Stromal cell of bone marrow (primary cell): Measurements from ENCODE around the gene PRRG2.
A peak's percentile ranks its signal among the peaks of the same experiment; 100 is the strongest.
"Not testable (repeated sequence)": the region's sequence is repeated elsewhere in the genome, so short reads cannot be mapped to it uniquely, and the experiment has no call there.

Source experiments
- DNase-seq: peaks from one replicate; pipeline ENCODE4 v3.0.0-alpha.2; 2012; ENCODE audit warnings: low read depth

Gene PRRG2

DNA sequence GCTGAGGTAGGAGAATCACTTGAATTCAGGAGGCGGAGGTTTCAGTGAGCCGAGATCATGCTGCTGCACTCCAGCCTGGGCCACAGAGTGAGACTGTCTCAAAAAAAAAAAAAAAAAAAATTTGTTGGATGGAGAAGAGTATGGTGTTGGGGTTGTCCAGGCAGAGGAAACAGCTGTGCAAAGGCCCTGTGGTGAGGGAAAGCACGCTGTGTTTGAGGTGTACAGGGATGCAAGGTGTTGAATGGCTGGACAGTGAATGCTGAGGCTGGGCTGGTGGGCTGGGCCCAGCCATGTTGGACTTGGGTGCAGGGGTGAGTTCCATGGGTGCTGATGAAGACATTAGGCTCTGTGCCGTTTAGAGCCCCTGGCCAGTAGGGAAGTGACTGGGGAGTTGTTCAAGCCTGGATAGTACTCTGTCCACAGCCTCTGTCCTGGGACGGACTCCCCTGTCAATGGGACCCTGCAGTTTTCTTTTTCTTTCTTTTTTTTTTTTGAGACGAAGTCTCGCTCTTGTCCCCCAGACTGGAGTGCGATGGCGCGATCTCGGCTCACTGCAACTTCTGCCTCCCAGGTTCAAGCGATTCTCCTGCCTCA, 28.5 kb downstream of the PRRG2 start:
- DNase-seq, result no peak

DNA sequence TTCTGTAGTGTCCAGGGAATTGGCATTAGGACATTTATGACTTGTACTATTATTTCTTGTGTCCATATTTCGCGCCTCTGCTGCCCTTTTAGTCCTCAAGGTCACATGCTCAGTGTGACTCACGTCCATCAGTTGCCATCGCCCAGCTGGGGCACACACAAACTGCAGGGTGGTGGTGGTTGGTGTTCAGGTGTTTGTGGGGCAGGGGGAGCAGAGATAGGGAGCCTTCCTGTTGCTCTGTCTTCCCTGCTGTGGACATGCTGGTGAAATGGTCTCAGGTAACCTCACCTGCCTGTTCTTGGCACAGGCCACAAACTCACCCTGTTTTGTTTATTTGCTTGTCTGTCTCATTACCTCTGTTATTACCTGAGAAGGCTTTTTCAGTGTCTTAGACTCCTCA, 32.3 kb downstream of the PRRG2 start:
- no peak for DNase-seq

DNA sequence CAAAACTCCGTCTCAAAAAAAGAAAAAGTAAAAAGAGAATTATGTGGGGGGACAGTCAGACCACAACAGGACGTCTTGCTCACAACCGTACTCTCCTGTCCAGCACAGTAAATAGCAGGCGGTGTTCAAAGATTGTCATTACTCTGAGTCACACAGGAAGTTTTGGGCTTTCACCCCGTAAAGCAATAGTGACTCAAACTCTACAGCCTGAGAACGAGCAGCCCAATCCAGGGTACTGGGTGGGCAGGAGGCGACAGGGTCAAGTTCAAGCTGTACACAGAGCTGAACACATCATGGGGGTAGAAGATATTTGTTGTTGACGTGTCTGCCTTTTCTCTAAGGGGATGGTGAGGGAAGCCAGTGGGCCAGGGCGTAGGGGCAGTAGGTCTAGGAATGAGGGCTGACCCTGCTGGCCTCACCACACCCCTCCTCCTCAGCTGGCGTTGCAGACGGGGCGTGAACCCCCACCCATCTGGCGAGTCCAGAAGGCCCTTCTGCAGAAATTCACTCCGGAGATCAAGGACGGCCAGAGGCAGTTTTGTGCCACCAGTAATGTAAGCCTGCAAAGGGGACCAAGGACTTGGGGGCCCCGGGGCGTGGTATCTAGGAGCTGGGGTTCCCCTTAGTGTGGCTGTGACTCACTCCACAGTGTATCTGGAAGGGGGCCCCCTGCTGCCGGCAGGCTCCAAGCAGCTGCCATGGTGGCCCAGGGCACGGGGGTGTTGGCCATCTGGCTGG, 33.1 kb downstream of the PRRG2 start:
- DNase-seq, result peak; percentile 67

DNA sequence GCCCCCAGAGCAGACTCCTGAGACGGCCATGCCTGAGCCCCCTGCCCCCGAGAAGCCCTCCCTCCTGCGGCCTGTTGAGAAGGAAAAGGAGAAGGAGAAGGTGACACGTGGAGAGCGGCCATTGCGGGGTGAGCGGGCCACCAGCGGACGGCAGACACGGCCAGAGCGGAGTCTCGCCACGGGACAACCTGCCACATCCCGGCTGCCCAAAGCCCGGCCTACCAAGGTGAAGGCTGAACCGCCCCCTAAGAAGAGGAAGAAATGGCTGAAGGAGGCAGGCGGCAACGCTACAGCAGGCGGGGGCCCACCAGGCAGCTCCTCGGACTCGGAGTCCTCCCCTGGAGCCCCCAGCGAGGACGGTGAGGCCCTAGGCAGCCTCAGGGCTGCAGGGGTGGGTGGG, 34.7 kb downstream of the PRRG2 start:
- DNase-seq, result no peak

DNA sequence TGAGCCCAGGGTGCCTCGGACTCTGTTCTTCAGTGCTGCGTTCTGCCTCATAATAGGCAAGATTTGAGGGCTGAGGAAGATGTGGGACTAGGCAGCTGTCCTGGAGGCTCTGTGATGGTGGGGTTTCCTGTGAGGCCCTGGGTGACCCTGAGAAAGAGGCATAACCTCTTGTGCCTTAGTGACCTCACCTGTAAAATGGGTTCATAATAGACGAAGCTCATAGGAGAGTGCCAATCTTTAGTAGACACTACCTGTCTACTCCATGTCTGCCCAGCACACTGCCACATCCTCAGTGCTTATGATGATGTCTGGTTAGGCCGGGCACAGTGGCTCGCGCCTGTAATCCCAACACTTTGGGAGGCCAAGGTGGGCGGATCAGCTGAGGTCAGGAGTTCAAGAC, 35.4 kb downstream of the PRRG2 start:
- DNase-seq, result no peak

DNA sequence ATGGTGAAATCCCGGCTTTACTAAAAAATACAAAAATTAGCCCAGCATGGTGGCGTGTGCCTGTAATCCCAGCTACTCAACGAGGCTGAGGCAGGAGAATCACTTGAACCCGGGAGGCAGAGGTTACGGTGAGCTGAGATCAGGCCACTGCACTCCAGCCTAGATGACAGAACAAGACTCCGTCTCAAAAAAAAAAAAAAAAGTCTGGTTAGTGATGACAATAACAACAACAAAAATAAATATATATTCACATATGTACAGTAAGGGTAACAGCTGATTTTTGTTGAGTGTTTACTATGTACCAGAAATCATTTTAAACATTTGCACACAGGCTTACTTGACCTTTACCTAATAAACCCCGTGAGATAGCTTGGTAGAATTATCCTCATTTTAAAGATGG, 35.8 kb downstream of the PRRG2 start:
- no peak for DNase-seq

DNA sequence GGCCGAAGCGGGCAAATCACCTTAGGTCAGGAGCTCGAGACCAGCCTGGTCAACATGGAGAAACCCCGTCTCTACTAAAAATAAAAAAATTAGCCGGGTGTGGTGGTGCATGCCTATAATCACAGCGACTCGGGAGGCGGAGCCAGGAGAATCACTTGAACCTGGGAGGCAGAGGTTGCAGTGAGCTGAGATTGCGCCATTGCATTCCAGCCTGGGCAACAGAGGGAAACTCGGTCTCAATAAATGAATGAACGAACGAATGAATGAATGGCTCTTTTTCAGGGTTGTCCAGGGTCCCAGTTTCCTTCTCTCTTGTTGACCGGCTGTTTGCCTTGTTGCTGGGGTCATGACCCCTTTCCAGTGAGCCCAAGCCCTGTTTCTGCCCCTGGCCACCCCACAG, 36.7 kb downstream of the PRRG2 start:
- DNase-seq, result not testable (repeated sequence)

DNA sequence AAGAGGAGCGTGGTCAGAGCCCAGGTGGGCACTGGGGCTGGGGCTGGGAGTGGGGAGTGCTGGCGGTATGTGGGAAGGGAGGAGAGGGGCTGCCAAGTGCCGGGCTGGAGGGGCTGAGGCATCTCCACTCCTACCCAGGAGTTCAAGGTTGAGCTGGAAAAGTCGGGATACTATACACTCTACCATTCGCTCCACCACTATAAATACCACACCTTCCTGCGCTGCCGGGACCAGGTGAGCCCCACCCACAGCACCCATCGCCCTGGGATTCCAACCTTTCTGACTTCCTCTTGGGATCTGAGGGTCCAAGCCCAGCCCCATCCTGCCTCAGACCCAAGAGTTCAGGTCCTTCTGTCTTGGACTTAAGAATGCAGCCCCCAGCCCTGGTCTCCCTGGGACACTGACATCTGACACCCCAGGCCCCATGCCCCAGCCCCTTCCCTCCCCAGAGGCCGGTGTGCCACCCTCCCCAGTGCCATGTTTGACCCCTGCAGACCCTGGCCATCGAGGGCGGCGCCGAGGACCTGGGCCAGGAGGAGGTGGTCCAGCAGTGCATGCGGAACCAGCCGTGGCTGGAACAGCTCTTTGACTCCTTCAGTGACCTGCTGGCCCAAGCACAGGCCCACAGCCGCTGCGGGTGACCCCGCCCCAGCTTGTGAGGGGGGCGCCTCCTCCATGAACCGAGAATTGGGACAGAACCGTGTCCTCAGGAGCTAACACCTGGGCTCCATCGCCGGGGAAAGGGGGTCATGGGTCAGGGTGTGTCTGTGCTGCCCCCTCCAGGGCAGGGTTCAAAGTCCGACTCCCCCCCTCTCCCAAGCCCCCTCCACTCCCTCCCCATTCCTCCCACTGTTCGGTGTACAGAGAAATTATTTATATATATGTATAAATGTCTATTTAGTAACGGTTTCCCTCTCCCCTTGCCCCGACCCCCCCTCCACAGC, 44.1 kb downstream of the PRRG2 start:
- no peak for DNase-seq

DNA sequence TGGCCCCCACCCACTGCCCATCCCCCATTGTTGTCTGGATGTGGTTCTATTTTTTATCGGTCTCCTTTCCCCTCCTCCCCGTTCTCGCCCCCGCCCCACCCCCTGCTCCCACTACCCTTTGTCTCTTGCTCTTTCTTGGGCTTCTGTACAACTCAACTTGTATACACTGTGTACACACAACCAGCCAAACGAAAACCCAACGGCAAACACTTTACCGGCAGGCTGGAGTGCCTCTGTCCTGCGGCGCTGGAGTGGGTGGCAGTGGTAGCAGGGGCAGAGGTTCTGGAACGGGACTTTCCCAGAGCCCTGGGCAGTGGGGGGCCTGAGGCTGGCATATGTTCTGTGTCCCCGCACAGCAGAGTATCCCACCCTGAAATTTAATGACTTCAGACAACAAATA, 45.1 kb downstream of the PRRG2 start:
- no peak for DNase-seq

DNA sequence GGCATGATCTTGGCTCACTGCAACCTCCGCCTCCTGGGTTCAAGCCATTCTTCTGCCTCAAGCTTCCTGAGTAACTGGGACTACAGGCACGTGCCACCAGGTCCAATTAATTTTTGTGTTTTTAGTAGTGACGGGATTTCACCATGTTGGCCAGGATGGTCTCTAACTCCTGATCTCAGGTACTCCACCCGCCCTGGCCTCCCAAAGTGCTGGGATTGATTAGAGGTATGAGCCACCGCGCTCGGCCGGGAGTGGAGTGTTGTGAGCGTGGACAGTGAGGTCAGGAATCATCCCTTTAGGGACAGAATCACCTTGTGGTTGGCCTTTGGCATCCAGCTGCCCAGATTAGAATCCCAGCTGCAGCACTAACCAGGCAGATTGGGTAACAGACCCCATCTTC, 48.5 kb downstream of the PRRG2 start:
- no peak for DNase-seq

DNA sequence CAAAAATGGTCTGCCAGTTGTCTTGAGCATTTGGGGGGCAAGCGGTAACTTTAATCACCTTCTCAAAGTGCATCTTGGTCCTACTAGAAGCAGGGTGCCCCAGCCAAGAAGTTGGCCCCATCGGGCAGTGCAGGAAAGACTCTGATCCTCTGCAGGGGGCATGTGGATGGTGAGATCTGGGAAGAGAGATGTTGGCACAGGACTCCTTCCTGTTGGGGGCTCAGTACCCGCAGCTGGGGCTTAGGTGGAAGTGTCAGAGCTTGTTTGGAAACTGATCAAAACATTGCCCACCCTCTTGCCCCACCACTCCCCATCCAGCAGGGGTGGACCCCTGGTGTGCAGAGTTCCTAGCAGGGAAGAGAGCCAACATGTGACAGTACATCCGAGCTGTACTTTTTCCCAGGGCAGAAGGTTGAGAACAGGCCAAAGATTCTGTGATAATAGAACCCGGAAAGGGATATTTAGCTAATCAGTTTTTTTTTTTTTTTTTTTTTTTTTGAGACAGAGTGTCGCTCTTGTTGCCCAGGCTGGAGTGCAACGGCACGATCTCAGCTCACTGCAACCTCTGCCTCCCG, 50.0 kb downstream of the PRRG2 start:
- no peak for DNase-seq

DNA sequence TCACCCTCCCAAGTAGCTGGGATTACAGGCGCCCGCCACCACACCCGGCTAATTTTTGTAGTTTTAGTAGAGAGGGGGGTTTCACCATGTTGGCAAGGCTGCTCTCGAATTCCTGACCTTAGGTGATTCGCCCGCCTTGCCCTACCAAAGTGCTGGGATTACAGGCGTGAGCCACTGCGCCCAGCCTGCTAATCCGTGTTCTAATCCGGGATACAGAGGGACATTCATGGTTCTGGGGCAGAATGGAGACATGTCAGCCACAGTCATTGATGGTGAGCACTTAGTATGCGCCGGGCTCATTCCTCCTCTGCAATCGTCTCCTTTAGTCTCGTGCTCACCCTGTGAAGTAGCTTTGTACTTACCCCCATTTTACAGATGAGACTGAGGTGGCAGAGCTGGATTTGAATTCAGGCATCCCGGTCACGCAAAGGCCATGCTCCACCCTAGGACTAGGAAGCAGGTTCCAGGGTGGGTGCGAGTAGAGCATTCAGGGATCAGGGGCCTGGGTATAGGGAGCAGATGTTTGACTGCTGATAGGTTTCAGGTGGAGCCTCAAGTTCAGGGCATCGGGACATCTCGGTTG, 50.6 kb downstream of the PRRG2 start:
- DNase-seq, result no peak

DNA sequence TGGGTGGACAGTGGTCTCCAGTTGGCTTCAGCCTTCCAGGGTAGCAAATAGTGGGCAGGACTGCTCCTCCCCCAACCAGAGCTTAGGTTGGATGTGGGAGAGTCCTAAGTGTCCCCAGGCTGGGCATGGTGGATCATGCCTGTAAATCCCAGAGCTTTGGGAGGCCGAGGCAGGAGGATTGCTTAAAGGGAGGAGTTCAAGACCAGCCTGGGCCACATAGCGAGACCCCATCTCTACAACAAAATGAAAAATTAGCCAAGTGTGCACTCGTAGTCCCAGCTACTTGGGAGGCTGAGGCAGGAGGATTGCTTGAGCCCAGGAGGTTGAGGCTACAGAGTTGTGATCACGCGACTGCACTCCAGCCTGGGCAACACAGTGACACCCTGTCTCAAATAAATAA, 51.5 kb downstream of the PRRG2 start:
- DNase-seq, result no peak

DNA sequence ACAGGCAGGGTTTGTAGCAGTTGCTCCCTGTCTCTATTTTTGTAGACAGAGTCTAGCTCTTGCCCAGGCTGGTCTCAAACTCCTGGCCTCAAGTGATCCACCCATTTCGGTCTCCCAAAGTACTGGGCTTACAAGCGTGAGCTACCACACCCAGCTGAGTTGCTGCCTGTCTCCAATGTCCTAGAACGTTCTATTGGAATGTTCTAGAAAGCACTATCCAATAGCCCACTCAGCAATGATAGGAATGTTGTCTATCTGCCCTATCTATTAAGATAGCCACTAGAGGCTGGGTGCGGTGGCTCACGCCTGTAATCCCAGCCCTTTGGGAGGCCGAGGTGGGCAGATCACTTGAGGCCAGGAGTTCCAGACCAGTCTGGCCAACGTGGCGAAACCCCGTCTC, 52.2 kb downstream of the PRRG2 start:
- DNase-seq, result not testable (repeated sequence)

DNA sequence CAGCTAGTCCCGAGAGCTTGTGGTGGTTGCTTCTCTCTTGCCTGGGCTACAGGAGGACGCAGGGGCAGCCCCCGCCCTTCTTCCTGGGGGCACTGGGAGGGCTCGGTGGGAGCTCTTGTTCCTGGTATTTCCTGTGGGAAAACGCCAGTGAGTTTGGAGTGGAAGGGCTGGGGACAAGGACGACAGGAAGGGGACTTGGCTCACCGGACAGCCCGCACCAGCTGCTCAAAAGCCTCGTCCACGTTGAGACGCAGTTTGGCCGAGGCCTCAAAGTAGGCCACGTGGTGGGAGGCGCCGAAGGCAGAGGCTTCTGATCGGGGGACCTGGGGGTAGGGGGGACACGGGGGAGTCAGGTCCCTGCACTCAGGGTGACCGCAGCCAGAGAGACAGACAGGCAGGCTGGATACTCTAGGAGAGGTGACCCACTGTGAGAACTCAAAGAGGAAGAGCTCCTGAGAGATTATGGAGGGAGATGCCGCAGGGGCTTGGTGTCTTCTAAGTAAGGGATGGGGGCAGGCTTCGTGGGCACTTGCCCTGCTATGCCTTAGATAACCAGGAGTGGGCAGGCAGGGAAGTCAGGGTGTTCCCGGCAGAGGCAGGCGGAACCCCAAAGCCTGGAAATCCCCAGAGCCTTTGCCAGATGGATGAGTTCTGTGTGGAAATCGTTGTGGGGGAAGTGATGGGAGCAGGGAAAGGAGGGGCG, 54.6 kb downstream of the PRRG2 start:
- no peak for DNase-seq

DNA sequence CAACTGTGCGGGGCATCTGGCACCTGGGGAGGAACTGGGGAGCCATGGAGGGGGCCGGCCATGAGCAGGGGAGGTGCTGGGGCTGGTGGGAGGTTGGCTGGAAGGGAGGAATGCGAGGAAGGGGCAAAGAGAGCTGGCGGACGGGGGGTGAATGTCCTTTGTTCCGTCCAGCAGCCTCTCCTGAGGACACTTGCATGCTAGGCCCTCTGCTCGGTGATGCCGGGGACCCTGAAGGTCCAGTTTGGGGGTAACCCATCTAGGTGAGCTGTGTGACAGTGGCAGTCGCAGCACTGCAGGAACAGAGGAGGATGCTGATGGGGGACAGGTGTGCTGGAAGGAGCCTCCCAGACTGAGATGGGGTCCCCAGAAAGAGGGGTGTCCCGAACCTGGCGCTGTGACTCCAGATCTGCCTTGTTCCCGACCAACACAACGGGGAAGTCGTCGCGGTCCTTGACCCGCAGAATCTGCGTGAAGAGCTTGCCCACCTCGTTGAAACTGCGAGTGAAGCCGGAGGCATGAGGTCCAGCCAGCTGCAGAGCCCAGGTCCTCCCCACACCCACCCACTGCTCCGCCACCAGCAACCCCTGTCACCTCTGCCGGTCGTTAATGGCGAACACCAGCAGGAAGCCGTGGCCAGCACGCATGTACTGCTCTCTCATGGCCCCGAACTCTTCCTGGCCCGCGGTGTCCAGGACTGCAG, 55.3 kb downstream of the PRRG2 start:
- no peak for DNase-seq

DNA sequence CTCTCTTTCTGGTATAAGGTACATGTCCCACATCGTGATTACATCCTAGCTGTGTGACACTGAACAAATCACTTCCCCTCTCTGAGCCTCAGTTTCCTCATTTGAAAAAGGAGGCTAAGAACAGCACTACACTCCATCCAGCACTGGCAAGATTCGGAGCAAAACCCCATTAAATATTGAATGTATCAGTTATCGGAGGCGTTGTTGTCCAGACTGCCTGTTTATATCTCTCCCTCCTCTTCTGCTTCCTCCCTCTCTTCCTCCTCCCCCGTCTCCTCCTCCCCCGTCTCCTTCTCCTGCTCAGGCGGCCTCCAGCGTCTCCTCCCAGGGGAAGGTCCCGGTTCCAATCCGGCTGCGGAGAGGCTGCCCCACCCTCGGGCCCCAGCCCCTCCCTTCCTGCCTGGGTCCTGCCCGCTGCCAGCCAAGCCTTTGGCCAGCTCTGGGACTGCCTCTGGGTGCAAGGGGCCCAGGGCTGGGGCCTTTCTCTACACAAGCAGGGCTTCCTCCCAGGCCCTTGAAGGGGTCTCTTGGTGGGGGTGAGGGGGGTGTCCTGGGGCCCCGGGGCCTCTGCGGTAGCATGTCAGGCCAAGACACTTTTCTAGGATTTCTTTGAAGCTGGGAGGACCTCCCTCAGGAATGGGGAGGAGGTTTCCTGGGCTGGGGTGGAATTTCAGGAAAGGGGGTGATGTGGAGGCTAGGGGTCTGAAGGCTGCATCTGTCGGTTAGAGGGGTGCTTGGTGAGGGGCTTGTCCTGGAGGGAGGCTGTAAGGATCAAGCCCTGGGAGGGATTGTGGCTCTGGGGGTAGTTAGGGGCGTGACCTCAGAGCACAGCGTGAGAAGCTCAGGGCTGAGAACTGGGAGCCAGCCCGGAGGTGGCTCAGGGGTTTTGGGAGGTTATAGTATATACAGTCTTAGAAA, 57.0 kb downstream of the PRRG2 start:
- peak; percentile 70 for DNase-seq

DNA sequence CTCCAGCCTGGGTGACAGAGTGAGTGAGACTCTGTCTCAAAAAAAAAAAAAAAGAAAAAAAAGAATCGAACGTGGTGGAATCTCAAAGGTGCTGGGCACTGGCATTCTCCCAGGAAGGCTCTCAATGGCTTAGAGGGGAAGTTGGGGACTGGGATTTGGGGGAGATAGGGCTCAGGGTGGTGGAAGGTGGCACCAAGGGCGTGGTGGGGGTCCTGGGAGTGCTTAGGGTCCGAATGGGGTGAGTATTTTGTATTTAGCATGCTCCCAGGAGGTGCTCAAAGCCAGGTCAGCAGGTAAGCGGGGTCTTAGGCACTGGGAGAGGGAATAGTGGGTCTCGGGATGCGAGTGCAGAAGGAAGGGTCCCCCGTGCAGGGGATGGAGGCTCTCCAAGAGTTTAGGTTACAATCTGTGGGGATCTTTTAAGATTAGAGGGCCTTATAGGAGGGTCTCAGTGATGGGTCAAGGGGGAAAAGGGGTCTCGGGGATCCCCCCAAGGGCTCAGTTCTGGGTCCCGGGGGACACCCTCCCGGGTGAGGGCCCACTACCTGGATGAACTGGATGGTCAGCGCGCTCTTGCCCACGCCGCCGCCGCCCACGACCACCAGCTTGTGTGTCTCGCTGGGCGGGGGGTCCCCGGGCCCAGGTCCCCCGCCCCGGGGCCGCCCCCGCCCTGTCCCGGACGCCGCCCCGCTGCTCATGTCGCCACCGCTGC, 58.4 kb downstream of the PRRG2 start:
- no peak for DNase-seq
